GM19463 (cell line): ENCODE measurements around the gene MIDN.

Source experiments
- ATAC-seq: cut with Tn5 transposase; IDR thresholded peaks from one replicate; pipeline ENCODE4 v1.9.1; 2021; ENCODE audit warnings: mild to moderate bottlenecking, moderate library complexity; ENCODE audit not compliant: unreplicated experiment

MIDN gene

DNA sequence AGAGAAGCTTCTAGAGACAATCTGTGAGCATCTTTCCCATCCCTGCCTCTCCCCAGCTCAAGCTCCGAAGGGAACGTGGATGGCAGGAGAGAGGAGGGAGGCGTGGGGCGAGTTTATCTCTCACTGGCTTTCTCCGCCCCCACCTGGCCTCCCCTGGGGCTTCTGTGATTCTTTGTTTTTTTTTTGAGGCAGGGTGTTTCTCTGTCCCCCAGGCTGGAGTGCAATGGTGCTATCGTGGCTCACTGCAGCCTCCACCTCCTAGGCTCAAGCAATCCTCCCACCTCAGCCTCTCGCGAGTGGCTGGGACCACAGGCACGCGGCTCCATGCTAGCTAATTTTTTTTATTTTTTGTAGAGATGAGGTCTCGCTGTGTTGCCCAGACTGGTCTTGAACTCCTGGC lies 60.3 kb downstream of the MIDN start:
- no peak for ATAC-seq
